HPDE6-E6E7 (cell line): ENCODE data around the gene HERC4.

Experiments
- DNase-seq: peaks from one replicate; pipeline ENCODE4 v3.0.0; 2011; ENCODE audit warnings: missing footprints; ENCODE audit errors: extremely low spot score

The HERC4 gene

DNA sequence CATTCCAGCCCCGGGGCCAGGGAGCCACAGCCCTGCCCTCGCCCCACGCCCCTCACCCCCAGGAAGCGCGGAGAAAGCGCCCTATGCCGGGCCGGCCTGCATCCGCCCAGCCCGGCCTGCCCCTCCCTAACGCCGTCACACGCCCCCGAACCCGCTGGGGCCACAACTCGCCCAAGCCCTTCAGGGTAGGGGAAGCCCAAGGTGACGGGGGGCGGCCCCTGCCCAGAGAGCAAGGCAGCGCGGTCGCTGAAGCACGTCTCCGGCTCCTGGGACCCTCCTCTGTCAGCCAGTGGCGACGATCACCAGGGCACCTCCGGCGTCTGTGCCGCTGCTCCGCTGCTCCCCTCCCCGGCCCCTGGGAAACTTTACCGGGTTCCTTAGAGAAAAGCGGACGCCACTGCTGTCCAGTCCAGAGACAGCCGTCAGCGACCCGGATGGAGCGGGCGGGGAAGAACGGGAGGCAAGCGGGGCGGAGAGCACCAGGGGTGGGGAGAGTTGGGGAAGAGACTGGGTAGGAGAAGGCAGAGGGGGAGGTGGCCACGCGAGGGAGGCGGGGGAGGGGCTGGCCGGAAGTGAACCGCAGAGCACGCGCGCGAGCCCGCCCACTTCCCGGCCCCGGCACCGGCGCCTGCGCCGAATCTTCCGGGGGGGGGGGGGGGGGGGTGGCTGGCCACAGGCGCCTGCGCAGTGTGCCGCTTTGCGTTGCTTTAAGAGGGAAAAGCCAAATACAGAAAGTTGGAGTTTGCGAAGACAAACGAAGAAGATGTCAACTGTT lies at the start of gene HERC4:
HERC4 (minus strand) TSS at position 509 of the 775 bp plus-strand sequence. CDS start 2,175 bp downstream, outside the sequence.
- peak; percentile 87 for DNase-seq

GRCh38 chr10:68124718-68125117 lies 49.6 kb upstream of the HERC4 start:
- DNase-seq, result no peak

DNA sequence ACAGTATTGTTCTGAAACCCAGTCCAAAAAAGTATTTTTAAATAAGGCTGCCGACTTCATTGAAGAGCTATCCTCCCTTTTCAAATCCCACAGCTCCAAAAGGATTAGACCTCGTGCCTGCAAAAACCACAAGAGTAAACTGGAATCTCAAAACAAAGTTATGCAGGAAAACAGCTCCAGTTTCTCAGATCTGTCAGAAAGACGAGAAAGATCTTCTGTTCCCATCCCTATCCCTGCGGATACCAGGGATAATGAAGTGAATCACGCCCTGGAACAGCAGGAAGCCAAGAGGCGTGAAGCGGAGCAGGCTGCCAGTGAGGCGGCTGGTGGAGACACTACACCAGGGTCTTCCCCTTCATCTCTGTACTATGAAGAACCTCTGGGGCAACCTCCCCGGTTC lies 46.8 kb upstream of the HERC4 start:
- DNase-seq, result no peak

- no peak for DNase-seq
Measured at GRCh38 chr10:68121020-68121743, 46.1 kb upstream of the HERC4 start.

- no peak for DNase-seq
Measured at GRCh38 chr10:68118657-68119056, 43.6 kb upstream of the HERC4 start.

GRCh38 chr10:68112837-68113236 lies 37.8 kb upstream of the HERC4 start:
- no peak for DNase-seq

DNA sequence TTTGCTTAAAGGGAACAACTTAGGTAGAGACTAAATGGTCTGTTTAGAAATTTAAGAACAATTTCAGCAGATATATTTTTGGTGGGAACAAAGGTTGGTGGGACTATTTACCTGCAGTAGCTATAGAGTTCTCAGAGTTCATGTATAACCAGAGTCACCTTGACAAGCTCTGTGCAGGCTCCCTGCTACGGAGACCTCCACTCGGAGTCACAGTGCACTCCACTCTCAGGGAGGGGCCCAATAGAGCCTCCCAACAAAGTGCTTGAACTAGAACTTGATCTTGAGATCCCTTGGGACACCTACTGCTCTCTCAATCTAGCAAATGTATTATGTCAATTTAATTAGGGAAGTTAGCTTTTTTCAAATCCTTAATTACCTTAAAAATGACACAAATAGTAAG lies 36.5 kb upstream of the HERC4 start:
- no peak for DNase-seq

DNA sequence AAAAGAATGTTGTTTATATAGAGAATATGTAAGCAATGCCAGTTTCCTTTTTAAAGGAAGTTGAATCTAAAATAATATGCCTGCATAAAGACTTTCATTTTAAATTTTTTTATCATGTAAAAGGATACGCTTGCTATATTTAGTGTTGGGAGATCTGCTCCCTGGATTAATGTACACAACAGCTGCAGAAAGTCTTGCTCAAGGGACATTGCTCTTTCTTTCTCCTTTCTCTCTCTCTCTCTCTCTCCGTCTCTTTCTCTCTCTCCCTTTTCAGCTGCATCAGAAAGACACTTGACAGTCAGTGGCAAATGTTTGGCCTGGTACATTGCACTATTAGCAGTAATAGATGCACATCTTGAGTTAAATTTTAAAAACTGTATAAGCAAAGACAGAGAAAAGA lies 34.9 kb upstream of the HERC4 start:
- DNase-seq, result no peak

- no peak for DNase-seq
Measured at GRCh38 chr10:68109331-68109730, 34.2 kb upstream of the HERC4 start, which contains the start of gene MYPN. MYPN (plus strand) TSS chr10:68109488; CDS start chr10:68121439, 11,951 bp downstream.

DNA sequence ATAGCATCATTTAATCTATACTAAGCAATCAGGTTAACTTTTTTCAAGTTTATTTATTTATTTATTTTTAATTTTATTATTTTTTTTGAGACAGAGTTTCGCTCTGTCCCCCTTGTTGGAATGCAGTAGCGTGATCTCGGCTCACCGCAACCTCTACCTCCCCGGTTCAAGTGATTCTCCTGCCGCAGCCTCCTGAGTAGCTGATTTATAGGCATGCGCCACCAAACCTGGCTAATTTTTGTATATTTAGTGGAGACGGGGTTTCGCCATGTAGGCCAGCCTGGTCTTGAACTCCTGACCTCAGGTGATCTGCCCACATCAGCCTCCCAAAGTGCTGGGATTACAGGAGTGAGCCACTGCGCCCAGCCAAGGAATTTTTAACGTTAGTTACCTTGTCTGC lies 33.6 kb upstream of the HERC4 start:
- no peak for DNase-seq

- DNase-seq, result no peak
Measured at GRCh38 chr10:68108051-68108450, 33.0 kb upstream of the HERC4 start.

- no peak for DNase-seq
Measured at GRCh38 chr10:68107651-68108050, 32.6 kb upstream of the HERC4 start.

- no peak for DNase-seq
Measured at GRCh38 chr10:68106656-68107055, 31.6 kb upstream of the HERC4 start.

GRCh38 chr10:68105820-68106219 lies 30.7 kb upstream of the HERC4 start:
- no peak for DNase-seq

- DNase-seq, result no peak
Measured at GRCh38 chr10:68103901-68104300, 28.8 kb upstream of the HERC4 start.

DNA sequence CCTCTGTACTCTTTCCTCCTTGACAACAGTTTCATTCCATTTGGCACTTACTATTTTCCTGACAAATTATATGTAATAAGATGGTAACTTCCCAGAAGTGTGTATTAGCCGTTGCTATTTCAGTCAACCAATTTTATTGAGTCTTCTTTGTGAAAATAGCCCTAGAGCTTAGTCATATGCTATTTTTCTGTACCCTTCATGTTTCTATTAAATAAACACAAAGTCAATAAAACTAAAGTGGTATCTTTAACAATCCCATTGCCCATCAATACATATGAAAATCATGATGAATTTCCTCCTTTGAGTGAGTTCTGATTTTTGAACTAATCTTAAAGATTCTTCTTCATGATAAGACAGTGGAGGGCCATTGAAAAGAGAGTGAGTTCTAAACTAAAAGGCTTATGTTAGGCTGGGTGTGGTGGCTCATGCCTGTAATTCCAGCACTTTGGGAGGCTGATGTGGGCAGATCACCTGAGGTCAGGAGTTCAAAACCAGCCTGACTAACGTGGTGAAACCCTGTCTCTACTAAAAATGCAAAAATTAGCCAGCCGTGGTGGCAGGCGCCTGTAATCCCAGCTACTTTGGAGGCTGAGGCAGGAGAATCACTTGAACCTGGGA lies 28.3 kb upstream of the HERC4 start:
- no peak for DNase-seq

GRCh38 chr10:68101066-68101465 lies 26.0 kb upstream of the HERC4 start:
- DNase-seq, result no peak

GRCh38 chr10:68099736-68100135 lies 24.7 kb upstream of the HERC4 start:
- no peak for DNase-seq

DNA sequence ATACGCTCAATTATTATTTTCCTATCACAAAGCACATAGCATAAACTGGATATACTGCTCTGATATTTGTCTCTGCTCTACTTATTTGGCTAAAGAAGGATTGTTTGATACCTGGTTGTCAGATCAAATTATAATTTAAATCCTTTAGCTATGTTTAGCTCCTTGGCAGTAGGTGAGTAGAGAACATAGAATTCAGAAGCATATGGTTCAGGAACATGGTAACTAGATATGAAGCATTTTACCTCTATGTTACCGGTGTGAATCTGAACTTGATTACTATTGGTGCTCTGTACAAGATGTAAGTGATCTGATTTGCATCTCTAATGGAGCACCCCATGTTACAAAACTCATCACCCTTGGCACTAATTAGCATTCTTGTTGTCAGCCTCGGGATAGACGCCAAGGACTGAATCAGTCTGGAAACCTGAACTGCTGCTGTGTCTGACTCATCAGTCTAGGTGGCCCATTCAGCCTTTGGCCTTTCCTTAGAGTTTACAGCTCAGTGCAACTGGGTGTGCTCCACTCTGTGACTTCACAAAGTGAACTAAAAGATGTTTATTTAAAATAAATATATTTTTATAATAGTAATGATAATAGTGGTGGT lies 21.9 kb upstream of the HERC4 start:
- peak; percentile 81 for DNase-seq

DNA sequence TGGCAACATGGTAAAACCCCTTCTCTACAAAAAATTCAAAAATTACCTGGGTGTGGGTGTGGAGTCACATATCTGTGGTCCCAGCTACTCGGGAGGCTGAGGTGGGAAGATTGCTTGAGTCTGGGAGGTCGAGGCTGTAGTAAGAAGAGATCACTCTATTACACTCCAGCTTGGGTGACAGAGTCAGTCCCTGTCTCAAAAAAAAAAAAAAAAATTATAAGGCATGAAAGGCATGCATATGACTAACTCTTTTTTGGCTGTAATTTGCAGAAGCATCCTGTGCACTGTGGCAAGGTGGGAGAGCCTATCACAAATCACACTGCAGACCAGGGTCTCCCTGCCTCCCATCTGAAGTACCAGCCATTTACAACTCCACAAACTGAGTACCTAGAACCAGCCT lies 20.1 kb upstream of the HERC4 start:
- no peak for DNase-seq

DNA sequence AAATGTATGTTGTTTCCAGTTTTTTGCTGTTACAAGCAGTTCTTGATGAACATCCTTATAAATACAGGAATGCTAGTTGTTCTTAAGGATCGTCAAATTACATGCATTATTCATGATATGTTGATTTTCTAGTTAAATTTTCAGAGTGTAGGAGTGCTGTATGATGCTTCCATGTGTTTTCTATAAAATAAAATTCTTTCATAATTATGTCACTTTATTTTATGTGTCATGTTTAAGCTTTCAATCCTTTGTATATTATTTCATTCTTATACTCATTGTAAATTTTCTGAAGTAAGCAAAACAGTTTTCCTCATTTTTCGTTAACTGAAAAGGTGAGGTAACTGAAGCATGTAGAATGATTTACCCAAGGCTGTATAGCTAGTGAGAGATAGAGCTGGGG lies 17.4 kb upstream of the HERC4 start:
- DNase-seq, result no peak

DNA sequence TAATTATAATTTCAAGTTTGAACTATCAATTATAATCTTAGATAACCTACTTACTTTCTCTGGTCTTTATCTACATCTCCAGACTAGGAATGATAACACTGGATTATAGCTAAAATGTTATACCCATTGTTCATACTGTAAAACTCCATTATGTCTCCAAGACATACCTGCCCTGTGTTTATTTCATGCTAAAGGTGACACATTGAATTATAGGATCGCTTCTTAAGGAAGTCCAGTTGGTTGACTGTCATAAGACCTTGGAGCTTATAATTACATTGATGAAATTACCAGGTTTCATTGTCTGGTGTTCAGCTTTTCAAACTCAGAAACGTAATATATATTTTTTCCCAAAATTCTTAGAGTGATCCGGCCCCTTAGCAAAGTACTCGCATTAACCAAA lies 15.5 kb upstream of the HERC4 start:
- no peak for DNase-seq
